GM12892 (cell line): Measurements from ENCODE around the gene ABHD17A.

Experiments used
- POLR2A ChIP-seq: IDR thresholded peaks from 2 replicates; pipeline ENCODE4 v1.6.1; 2011; ENCODE audit warnings: low read depth, low read length, control low read depth
- POLR2AphosphoS5 ChIP-seq: IDR thresholded peaks from 2 replicates; pipeline ENCODE4 v1.6.1; 2011; ENCODE audit warnings: low read depth, low read length, control low read depth
- TAF1 ChIP-seq: IDR thresholded peaks from 2 replicates; pipeline ENCODE4 v1.6.1; 2011; ENCODE audit warnings: low read depth, mild to moderate bottlenecking, control low read depth, low read length, borderline replicate concordance

DNA sequence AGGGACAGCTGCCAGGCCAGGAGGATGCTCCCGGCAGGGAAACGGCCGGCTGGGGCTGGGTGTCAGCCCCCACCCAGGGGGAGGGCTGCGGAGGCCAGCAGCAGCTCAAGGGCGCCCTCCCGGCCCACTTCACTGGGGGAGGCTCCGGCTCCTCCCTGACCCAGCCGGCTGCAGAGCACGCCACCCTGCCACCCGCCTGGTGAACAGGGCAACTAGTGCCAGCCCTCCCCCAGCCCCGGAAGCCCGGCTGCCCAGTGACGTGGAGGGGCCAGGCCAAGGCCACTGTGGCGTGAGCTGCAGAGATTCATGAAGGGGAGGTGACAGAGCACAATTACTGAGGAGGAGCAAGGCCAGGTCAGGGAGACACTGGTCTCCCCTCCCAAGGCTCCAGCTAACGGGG, 51.8 kb downstream of the ABHD17A start:
- TF ChIP-seq POLR2A: no peak
- TF ChIP-seq POLR2AphosphoS5: no peak
- TF ChIP-seq TAF1: no peak
